ENCODE data around the gene GPRC6A. TPM values are rescaled to one million over a fixed set of nuclear protein-coding genes. Genes with fewer than 3 reads are reported as not detected.
A peak's percentile ranks its signal among the peaks of the same experiment; 100 is the strongest.

Gene GPRC6A
- total RNA-seq, 1 donor from 2014 or later: not detected

DNA sequence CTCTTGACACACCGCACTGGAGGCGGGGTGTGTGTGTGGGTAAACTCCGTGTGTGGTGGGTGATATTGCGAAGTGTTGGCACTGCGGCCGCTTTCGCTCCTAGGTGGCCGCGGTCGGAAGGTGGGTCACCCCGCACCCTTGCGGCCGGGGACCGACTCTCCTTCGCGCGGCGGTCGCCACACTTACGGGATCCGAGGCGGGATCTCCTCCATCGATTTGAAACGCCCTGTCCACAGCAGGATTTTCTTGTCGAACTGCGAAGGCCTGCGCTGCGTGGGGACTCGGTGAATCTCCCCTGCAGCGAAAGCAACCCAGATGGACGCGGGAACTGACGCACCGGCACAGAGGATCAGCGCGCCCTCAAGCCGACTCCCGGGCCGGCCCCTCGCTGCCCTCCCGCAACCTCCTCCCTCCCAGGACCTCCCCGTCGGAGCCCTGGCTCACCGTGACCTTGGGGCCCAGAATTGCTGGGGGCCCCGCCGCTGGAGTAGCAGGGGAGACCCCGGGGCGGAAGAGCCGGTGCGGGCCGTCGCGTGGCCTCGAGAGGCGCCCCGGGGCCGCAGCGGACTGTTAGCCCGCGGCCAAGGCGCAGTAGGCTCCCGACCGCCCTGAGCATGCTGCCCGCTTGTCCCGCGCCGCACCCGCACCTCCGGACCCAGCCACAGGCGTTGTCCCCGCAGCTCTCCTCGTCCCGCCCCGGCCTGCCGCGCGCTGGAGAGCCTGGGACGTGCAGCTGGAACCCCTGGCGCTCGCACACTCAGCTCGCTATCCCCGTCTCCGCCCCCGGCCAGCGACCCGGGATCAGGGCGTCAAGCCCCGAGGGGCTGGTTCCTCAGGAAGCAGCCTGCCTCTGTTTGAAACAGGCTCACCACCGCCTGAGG lies 63.7 kb downstream of the GPRC6A start, which contains the start of gene FAM162B:
TSS of gene FAM162B (minus strand) at position 759 of the 881 bp plus-strand sequence. CDS start at position 616, 143 bp downstream.
- Mint-ChIP-seq H3K9me3 (ENCODE audit: unreplicated experiment) (no peaks in the 10 kb centered on the region), H3K4me1 (ENCODE audit: unreplicated experiment) (peaks cover 8% of the 10 kb centered on the region), H3K27me3 (ENCODE audit: unreplicated experiment) (peaks cover 7% of the 10 kb centered on the region), H3K27ac (ENCODE audit: unreplicated experiment) (peak within 1 kb of the TSS; percentile 6), H3K36me3 (ENCODE audit: low read depth, unreplicated experiment) (peaks cover 8% of the 10 kb centered on the region), H3K4me3 (ENCODE audit: unreplicated experiment) (peak within 1 kb of the TSS; percentile 87)
- no peak for TF ChIP-seq CTCF (IDR thresholded peaks at IDR 0.05; ENCODE audit: unreplicated experiment)
- DNase-seq (ENCODE audit: low spot score): peak; percentile 59

DNA sequence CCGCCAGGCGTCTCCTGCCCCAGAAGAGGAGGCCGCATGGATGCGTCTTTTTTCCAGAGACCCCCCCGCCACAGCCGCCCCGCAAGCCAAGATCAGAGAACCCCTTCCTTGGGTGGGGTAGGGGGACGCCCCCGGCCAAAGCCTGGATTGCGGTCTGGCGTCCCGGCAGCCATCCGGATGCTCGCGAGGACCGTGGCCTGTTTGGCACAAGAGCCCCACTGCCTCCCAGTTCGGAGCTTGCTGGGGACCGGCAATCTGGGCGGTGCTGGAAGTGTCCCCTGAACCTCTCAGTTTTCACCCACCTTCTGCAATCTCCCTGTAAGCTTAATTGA lies 64.3 kb downstream of the GPRC6A start:
- Mint-ChIP-seq H3K36me3 (ENCODE audit: low read depth, unreplicated experiment) (peaks cover 8% of the 10 kb centered on the region), H3K9me3 (ENCODE audit: unreplicated experiment) (no peaks in the 10 kb centered on the region), H3K27me3 (ENCODE audit: unreplicated experiment) (peaks cover 7% of the 10 kb centered on the region), H3K4me3 (ENCODE audit: unreplicated experiment) (peak overlapping the region; percentile 75), H3K27ac (ENCODE audit: unreplicated experiment) (no peak overlapping the region), H3K4me1 (ENCODE audit: unreplicated experiment) (peaks cover 8% of the 10 kb centered on the region)
- TF ChIP-seq CTCF (IDR thresholded peaks at IDR 0.05; ENCODE audit: unreplicated experiment): no peak
- no peak for DNase-seq (ENCODE audit: low spot score)

GRCh38 chr6:116763906-116764628 lies 64.8 kb downstream of the GPRC6A start:
- H3K4me1 Mint-ChIP-seq (ENCODE audit: unreplicated experiment): peaks cover 8% of the 10 kb centered on the region
- H3K9me3 Mint-ChIP-seq (ENCODE audit: unreplicated experiment): no peaks in the 10 kb centered on the region
- TF ChIP-seq CTCF (IDR thresholded peaks at IDR 0.05; ENCODE audit: unreplicated experiment): no peak
- DNase-seq (ENCODE audit: low spot score): no peak
- peaks cover 8% of the 10 kb centered on the region for H3K36me3 Mint-ChIP-seq (ENCODE audit: low read depth, unreplicated experiment)
- H3K27me3 Mint-ChIP-seq (ENCODE audit: unreplicated experiment): peaks cover 7% of the 10 kb centered on the region
- H3K27ac Mint-ChIP-seq (ENCODE audit: unreplicated experiment): no peak overlapping the region
- H3K4me3 Mint-ChIP-seq (ENCODE audit: unreplicated experiment): peak overlapping the region; percentile 75

DNA sequence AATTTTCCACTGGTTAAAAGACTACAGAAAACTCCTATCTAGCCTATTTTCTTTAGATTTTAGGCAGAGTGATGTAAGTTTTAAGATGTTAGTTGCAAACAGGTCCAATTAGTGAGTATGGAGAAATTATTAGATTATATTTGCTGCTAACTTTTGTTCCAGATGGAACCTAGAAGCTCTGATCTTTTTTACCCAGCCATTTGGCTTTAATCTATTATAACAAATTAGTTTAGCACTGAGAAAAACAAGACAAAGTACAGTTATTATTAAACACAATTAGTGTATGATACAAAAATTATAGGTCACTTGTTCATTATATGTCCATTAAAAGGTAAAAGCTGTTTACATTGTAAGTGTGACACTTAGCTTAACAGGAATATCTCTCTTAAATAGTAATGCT lies 65.8 kb downstream of the GPRC6A start:
- no peak for TF ChIP-seq CTCF (IDR thresholded peaks at IDR 0.05; ENCODE audit: unreplicated experiment)
- Mint-ChIP-seq H3K9me3 (ENCODE audit: unreplicated experiment) (no peaks in the 10 kb centered on the region), H3K27ac (ENCODE audit: unreplicated experiment) (no peak overlapping the region), H3K4me1 (ENCODE audit: unreplicated experiment) (peaks cover 6% of the 10 kb centered on the region), H3K4me3 (ENCODE audit: unreplicated experiment) (no peak overlapping the region), H3K36me3 (ENCODE audit: low read depth, unreplicated experiment) (peaks cover 8% of the 10 kb centered on the region), H3K27me3 (ENCODE audit: unreplicated experiment) (peaks cover 7% of the 10 kb centered on the region)
- no peak for DNase-seq (ENCODE audit: low spot score)

GRCh38 chr6:116762235-116762634 lies 66.6 kb downstream of the GPRC6A start:
- peaks cover 8% of the 10 kb centered on the region for H3K36me3 Mint-ChIP-seq (ENCODE audit: low read depth, unreplicated experiment)
- no peaks in the 10 kb centered on the region for H3K9me3 Mint-ChIP-seq (ENCODE audit: unreplicated experiment)
- no peak for TF ChIP-seq CTCF (IDR thresholded peaks at IDR 0.05; ENCODE audit: unreplicated experiment)
- no peak overlapping the region for H3K27ac Mint-ChIP-seq (ENCODE audit: unreplicated experiment)
- H3K4me3 Mint-ChIP-seq (ENCODE audit: unreplicated experiment): no peak overlapping the region
- H3K4me1 Mint-ChIP-seq (ENCODE audit: unreplicated experiment): peaks cover 6% of the 10 kb centered on the region
- H3K27me3 Mint-ChIP-seq (ENCODE audit: unreplicated experiment): peaks cover 7% of the 10 kb centered on the region
- no peak for DNase-seq (ENCODE audit: low spot score)
